Trophoblast cell (in vitro differentiated cells and primary cell): Measurements from ENCODE around the gene LRRC25.
A peak's percentile ranks its signal among the peaks of the same experiment; 100 is the strongest.

Experiments used
- DNase-seq, 2 donors: peaks; one replicate each; pipeline ENCODE4 v3.0.0-alpha.2; 2016
- H2AFZ ChIP-seq: 2 replicates; pipeline ENCODE4 v1.6.1; 2013; ENCODE audit warnings: low read length, moderate library complexity, mild to moderate bottlenecking; ENCODE audit not compliant: insufficient read depth, poor library complexity
- H2AK5ac ChIP-seq: 2 replicates; pipeline ENCODE4 v1.6.1; 2013; ENCODE audit warnings: mild to moderate bottlenecking, low read length
- H2BK120ac ChIP-seq: 2 replicates; pipeline ENCODE4 v1.6.1; 2013; ENCODE audit warnings: low read length, mild to moderate bottlenecking, moderate library complexity; ENCODE audit not compliant: insufficient read depth, poor library complexity
- H2BK12ac ChIP-seq: 2 replicates; pipeline ENCODE4 v1.6.1; 2013; ENCODE audit warnings: mild to moderate bottlenecking, low read length, moderate library complexity
- H2BK5ac ChIP-seq: 2 replicates; pipeline ENCODE4 v1.6.1; 2013; ENCODE audit warnings: low read length, low read depth, moderate library complexity, mild to moderate bottlenecking; ENCODE audit not compliant: poor library complexity
- H3K14ac ChIP-seq: 2 replicates; pipeline ENCODE4 v1.6.1; 2013; ENCODE audit warnings: mild to moderate bottlenecking, low read length
- H3K18ac ChIP-seq: 2 replicates; pipeline ENCODE4 v1.6.1; 2013; ENCODE audit warnings: mild to moderate bottlenecking, low read length
- H3K23ac ChIP-seq: 2 replicates; pipeline ENCODE4 v1.6.1; 2013; ENCODE audit warnings: low read length
- H3K27ac ChIP-seq: 2 replicates; pipeline ENCODE4 v1.5.1; 2013; ENCODE audit warnings: low read depth, mild to moderate bottlenecking, inconsistent platforms, low read length, moderate library complexity
- H3K27me3 ChIP-seq: 2 replicates; pipeline ENCODE4 v1.6.1; 2013; ENCODE audit warnings: inconsistent platforms, mild to moderate bottlenecking, low read length, moderate library complexity; ENCODE audit not compliant: insufficient read depth
- H3K36me3 ChIP-seq, 2 experiments: 1 replicate in 1 of 2; 2 replicates in 1 of 2; pipeline ENCODE4 v1.6.1; 2013; ENCODE audit warnings: low read length in 2 of 2, mild to moderate bottlenecking in 2 of 2, moderate library complexity in 1 of 2; ENCODE audit not compliant: insufficient read depth in 2 of 2, control insufficient read depth in 1 of 2
- H3K4ac ChIP-seq: 2 replicates; pipeline ENCODE4 v1.6.1; 2013; ENCODE audit warnings: low read depth, mild to moderate bottlenecking, low read length, moderate library complexity
- H3K4me1 ChIP-seq, 2 experiments: 1 replicate in 1 of 2; 2 replicates in 1 of 2; pipeline ENCODE4 v1.6.1; 2013; ENCODE audit warnings: low read length in 2 of 2, mild to moderate bottlenecking in 2 of 2, moderate library complexity in 1 of 2; ENCODE audit not compliant: insufficient read depth in 2 of 2, control insufficient read depth in 1 of 2
- H3K4me2 ChIP-seq: 2 replicates; pipeline ENCODE4 v1.6.1; 2013; ENCODE audit warnings: inconsistent platforms, mild to moderate bottlenecking, low read length, moderate library complexity
- H3K4me3 ChIP-seq: 2 replicates; pipeline ENCODE4 v1.5.1; 2013; ENCODE audit warnings: mild to moderate bottlenecking, low read depth, low read length, inconsistent platforms
- H3K79me1 ChIP-seq: one replicate; pipeline ENCODE4 v1.6.1; 2013; ENCODE audit warnings: low read length
- H3K79me2 ChIP-seq: 2 replicates; pipeline ENCODE4 v1.6.1; 2013; ENCODE audit warnings: low read length, mild to moderate bottlenecking; ENCODE audit not compliant: control insufficient read depth, insufficient read depth, poor library complexity
- H3K9ac ChIP-seq: 2 replicates; pipeline ENCODE4 v1.6.1; 2013; ENCODE audit warnings: mild to moderate bottlenecking, low read length
- H3K9me3 ChIP-seq: 2 replicates; pipeline ENCODE4 v1.6.1; 2013; ENCODE audit warnings: low read depth, mild to moderate bottlenecking, control low read depth, inconsistent platforms, low read length; ENCODE audit not compliant: insufficient read depth
- H4K12ac ChIP-seq: 2 replicates; pipeline ENCODE4 v1.6.1; 2013; ENCODE audit warnings: low read depth, mild to moderate bottlenecking, low read length, moderate library complexity
- H4K8ac ChIP-seq: 2 replicates; pipeline ENCODE4 v1.6.1; 2013; ENCODE audit warnings: low read depth, mild to moderate bottlenecking, low read length, moderate library complexity
- H4K91ac ChIP-seq: one replicate; pipeline ENCODE4 v1.6.1; 2013; ENCODE audit warnings: low read depth, mild to moderate bottlenecking, low read length, moderate library complexity
- WGBS: extraction: QIAGEN DNeasy Blood & Tissue Kit; methylation state at CpG from one replicate; pipeline ENCODE4 v1.1.7; 2013; ENCODE audit warnings: missing lambda C conversion rate; ENCODE audit not compliant: insufficient read length, insufficient coverage; ENCODE audit errors: extremely low coverage; 5-methylcytosine and 5-hydroxymethylcytosine counted together

The LRRC25 gene

DNA sequence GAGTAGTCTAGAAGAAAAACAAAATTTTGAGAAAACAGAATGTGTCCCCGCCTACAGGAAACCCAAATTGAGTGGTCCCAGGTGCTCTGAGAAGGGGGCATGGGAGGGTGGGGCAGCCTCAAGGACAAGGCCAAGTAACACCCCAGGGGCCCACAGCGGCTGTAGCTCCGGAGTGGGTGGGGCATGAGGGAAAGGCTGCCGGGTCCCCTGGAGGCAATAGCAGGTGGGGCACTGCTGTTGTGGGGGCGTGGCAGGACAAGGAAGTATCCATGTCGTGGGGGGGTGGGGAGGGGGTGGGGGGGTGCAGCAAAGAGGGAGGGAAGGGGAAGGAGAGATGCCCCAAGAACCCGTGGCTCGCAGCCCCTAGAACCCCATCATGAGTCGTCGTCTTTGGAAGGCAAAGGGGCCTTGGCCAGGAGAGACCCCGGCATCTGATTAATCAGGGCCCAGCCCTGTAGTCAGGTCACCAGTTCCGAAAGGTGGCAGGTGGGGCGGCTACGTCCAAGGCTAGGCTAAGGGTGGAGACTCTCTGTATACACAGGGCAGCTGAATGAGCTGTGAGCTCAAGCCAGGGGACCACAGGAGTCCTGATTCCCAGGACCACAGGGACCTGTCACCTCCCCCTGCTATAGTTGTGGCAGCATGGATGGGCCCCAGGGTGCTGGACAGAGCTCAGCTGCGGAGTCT is 48.0 kb upstream of the LRRC25 start:
- peak overlapping the region; percentile 47 for H2BK12ac ChIP-seq
- H3K18ac ChIP-seq: peak overlapping the region; percentile 31
- H3K4me3 ChIP-seq: no peak overlapping the region
- H3K9ac ChIP-seq: no peak overlapping the region
- H3K27ac ChIP-seq: peak overlapping the region; percentile 85
- H2AK5ac ChIP-seq: peak overlapping the region; percentile 21
- H3K79me1 ChIP-seq: peaks cover 16% of the 10 kb centered on the region
- peak overlapping the region; percentile 69 for H2BK120ac ChIP-seq
- H3K4ac ChIP-seq: peak overlapping the region; percentile 42
- DNase-seq: no peak
- H3K14ac ChIP-seq: peak overlapping the region; percentile 41
- peak overlapping the region; percentile 78 for H4K91ac ChIP-seq
- peak overlapping the region; percentile 35 for H2BK5ac ChIP-seq
- H4K8ac ChIP-seq: peak overlapping the region; percentile 70
- H3K23ac ChIP-seq: no peak overlapping the region
- no peaks in the 10 kb centered on the region for H3K27me3 ChIP-seq
- no peak overlapping the region for H4K12ac ChIP-seq
- H2AFZ ChIP-seq: no peak overlapping the region
- peaks cover 6% of the 10 kb centered on the region for H3K79me2 ChIP-seq
- no CpG with 5 or more reads among the region's 15 CpGs for WGBS
- peaks cover 30 to 42% of the 10 kb centered on the region in 2 experiments for H3K4me1 ChIP-seq
- H3K4me2 ChIP-seq: no peak overlapping the region
- H3K36me3 ChIP-seq: peaks cover 49 to 51% of the 10 kb centered on the region in 2 experiments
- H3K9me3 ChIP-seq: peaks cover 5% of the 10 kb centered on the region

DNA sequence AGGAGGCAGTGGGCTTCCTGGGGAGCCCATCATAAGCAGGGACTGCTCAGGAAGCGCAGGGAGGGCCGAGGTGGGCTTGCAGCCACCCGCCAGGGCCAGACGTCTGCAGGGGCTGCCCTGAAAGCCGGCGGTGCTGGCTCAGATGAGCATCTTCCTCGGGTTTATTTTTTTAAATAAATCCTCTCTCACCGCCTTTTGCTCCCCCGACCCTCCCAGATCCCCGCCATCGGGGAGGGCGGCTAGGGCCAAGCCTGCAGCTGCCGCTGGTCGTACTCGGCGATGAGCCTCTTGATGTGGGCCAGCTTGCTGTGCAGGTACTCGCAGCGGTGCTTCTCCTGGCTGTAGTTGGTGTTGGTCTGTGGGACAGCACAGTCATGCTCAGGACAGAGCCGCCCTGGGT is 47.1 kb upstream of the LRRC25 start:
- Histone ChIP-seq H4K91ac (peak overlapping the region; percentile 30), H3K27ac (no peak overlapping the region), H3K27me3 (no peaks in the 10 kb centered on the region), H3K18ac (no peak overlapping the region), H3K23ac (no peak overlapping the region), H3K4me1 (peaks cover 37 to 49% of the 10 kb centered on the region in 2 experiments), H2AFZ (no peak overlapping the region), H3K9me3 (peaks cover 5% of the 10 kb centered on the region), H3K4ac (peak overlapping the region; percentile 20), H4K8ac (no peak overlapping the region), H4K12ac (no peak overlapping the region), H2BK5ac (no peak overlapping the region), H3K9ac (no peak overlapping the region), H3K36me3 (peaks cover 40 to 42% of the 10 kb centered on the region in 2 experiments), H2BK12ac (no peak overlapping the region), H3K14ac (peak overlapping the region; percentile 13), H3K4me3 (no peak overlapping the region), H2AK5ac (peak overlapping the region; percentile 53), H3K4me2 (no peak overlapping the region), H3K79me1 (peaks cover 23% of the 10 kb centered on the region), H2BK120ac (no peak overlapping the region), H3K79me2 (peaks cover 6% of the 10 kb centered on the region)
- no CpG with 5 or more reads among the region's 19 CpGs for WGBS
- DNase-seq: no peak

DNA sequence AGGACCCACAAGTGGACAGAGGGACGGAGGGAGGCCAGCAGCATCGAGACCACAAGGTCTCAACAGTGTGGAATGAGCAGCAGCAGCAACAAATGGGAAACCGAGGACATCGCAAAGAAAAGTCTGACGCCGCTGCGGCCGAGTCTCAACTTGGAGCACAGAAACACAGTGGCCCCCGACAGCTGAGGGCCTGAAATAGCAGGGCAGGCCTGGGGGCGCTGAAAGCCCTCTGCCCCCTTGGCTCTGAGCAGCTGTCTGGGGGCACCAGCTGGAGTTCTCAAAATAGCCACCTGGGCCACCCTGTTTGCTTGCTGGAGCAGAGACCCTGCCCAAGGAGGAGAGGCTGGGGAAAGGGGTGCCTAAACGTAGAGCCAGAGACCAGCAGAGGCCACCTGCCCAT is 46.4 kb upstream of the LRRC25 start:
- Histone ChIP-seq H3K23ac (no peak overlapping the region), H2BK5ac (no peak overlapping the region), H3K9me3 (peaks cover 5% of the 10 kb centered on the region), H3K4me2 (no peak overlapping the region), H4K91ac (no peak overlapping the region), H3K4me1 (peaks cover 42 to 54% of the 10 kb centered on the region in 2 experiments), H2BK120ac (no peak overlapping the region), H4K8ac (no peak overlapping the region), H4K12ac (no peak overlapping the region), H3K36me3 (peaks cover 35 to 38% of the 10 kb centered on the region in 2 experiments), H3K14ac (no peak overlapping the region), H3K4me3 (no peak overlapping the region), H3K27me3 (no peaks in the 10 kb centered on the region), H3K18ac (peak overlapping the region; percentile 27), H3K4ac (no peak overlapping the region), H3K79me2 (peaks cover 10% of the 10 kb centered on the region), H2AK5ac (no peak overlapping the region), H2AFZ (no peak overlapping the region), H3K27ac (no peak overlapping the region), H3K9ac (peak overlapping the region; percentile 36), H3K79me1 (peaks cover 28% of the 10 kb centered on the region), H2BK12ac (no peak overlapping the region)
- no CpG with 5 or more reads among the region's 11 CpGs for WGBS
- no peak for DNase-seq

DNA sequence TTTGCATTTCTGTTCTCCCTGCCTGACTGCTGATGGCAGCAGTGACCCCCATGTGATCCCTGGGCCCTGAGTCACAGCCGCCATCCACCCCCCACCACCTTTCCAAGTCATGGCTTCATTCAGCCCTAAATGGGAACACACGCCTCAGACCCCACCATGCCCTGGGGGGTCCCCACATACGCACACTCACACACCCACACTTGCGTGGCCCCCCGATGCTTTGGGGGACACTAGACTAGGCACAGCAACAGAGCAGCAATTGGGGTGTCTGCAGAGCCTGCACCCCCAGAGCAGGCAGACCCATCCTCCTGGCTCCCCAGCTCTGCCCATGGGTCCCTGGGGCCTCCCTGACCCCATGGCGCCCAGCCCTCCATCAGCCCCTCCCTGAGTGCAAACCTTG is 46.0 kb upstream of the LRRC25 start:
- Histone ChIP-seq H2AFZ (no peak overlapping the region), H3K36me3 (peaks cover 33 to 34% of the 10 kb centered on the region in 2 experiments), H3K79me1 (peaks cover 33% of the 10 kb centered on the region), H2AK5ac (no peak overlapping the region), H3K4me3 (no peak overlapping the region), H3K18ac (peak overlapping the region; percentile 27), H3K79me2 (peaks cover 10% of the 10 kb centered on the region), H3K4me2 (no peak overlapping the region), H3K27me3 (no peaks in the 10 kb centered on the region), H2BK5ac (no peak overlapping the region), H4K12ac (no peak overlapping the region), H3K4me1 (peaks cover 47 to 59% of the 10 kb centered on the region in 2 experiments), H2BK12ac (no peak overlapping the region), H3K4ac (no peak overlapping the region), H3K14ac (no peak overlapping the region), H3K27ac (no peak overlapping the region), H3K23ac (no peak overlapping the region), H2BK120ac (no peak overlapping the region), H4K91ac (no peak overlapping the region), H3K9me3 (peaks cover 4% of the 10 kb centered on the region), H4K8ac (no peak overlapping the region), H3K9ac (peak overlapping the region; percentile 36)
- WGBS: no CpG with 5 or more reads among the region's 6 CpGs
- DNase-seq: no peak
